EH (cell line): ENCODE measurements around the gene SRRM4.
A peak's percentile ranks its signal among the peaks of the same experiment; 100 is the strongest.

Experiments used
- DNase-seq: peaks from one replicate; pipeline ENCODE4 v3.0.0-alpha.2; 2015; ENCODE audit warnings: low read depth

SRRM4 gene

DNA sequence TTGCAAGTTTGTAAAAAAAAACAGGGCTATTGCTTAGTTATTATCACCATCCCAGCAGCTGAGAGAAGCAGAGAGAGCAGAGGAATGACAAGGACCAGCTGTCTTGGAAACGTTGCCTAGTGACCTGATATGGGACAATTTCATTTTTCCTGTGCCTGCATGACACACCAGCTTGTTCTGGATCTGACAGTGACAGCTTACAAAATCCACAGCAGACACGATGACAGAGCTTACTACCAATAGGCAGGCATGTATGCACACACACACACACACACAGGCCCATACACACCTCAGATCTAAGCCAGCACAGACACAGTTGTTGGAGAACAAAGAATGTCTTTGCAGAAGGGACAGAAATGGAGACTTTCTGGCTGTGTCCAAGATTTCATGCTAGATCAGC, 222.8 kb downstream of the SRRM4 start:
- no peak for DNase-seq

DNA sequence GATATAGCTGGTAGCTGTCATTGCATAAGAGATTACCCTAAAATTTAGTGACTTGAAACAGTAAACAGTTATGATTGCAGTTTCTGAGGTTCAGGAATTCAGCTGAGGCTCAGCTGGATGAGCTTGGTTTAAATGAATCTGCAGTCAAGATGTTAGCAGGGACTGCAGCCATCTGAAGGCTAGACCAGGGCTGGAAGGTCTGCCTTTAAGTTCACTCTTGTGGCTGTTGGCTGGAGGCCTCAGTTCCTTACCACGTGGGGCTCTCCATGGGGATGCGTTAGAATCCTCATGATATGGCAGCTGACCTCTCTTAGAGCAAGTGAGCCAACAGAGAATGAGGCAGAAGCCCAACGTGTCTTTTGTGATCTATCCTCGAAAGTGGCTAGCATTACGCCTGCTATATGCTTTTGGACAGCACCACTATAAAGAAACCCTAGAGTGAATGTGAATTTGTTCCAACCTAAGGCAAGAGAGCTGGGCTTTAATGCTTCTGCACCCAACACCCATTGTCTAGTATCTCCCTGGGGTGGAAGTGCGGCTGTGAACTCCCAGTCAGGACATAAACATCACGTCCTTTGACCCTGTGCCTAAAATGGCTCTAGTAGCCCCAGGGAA, 223.4 kb downstream of the SRRM4 start:
- DNase-seq: no peak

DNA sequence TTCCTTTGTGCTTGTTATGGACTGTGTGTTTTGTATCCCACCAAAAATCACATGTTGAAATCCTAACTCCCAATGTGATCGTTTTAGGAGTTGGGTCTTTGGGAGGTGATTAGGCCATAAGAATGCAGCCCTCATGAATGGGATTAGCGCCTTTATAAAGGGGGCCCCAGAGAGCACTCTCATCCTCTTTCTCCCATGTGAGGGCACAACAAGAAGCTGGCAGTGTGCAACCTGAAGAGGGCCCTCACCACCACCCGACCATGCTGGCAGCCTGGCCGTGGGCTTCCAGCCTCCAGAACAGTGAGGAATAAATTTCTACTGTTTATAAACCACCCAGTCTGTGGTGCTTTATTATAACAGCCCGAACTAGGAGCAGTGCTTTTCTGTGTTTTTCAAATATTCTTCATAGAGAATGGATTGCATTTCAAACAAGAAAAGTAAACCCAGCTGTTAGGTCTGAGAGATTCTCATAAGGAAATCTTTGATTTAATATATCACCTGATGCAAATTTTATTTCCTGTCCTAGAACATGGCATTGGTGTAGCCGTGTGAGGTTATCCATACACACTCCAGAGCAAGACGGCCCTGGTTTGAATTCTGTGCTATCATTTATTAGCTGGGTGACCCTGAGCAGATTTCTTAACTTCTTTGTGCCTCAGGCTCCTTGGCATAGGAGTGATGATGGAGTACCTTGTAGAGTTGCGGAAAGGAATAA, 225.2 kb downstream of the SRRM4 start:
- DNase-seq: no peak

DNA sequence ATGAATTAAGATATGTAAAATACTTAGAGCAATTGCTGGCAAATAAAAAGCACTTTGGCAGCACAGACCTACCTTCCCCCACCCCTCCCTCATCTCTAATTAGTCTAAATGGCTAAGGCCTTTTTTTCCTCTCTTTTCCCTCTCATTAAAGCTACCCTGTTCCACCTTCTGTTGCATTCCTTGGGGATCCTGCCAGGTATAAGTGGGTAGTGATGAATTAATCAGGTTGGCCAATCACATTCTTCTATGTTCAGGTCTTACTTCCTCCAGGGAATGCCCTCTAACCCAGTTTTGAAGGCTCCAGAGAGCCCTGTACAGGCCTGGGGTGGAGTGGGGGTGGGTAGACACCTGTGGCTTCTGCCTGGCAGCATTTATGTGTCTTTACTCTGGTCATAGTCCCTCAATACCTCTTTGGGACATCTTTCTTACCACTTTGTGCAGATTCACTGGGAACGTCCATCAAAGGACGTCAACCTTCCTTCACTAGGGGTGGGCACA, 225.8 kb downstream of the SRRM4 start:
- no peak for DNase-seq

DNA sequence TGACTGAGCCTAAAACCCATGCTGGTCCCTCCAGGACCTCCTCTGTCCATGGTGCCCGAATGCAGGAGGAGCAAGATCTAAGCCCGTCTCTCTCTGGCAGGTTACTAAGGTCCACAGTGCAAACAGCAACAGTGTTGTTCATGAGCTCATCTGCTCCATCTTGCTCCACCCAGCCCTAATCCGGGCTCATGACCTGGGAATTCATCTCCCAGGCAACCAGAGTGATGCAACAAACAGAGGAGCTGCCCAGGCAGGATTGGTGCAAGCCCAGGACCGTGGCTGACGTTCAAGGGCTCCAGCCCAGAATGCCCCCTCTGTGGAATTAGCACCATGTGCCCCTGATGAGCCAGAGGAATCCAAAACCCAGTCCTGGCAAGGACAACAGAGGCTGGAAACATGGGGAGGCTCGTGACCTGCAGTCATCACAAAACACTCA, 227.3 kb downstream of the SRRM4 start:
- peak; percentile 33 for DNase-seq

DNA sequence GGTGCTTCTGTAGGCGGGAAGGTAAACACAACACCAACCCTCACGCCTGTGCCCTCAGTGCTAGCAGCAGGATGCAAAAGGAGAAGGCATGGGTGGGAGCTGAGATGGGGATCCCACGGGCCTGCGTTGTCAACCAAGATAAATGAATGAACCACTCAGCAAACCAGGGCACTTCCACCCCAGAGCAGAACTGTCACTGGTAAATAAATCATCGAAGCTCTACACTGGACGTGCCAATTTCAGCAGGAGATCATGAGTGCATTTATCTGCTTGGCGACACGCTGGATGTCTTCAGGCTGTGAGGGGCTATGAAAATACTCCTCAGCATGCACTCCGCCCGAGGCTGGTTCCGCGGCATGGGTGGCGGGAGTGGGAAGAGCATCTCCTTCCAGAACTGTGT, 230.5 kb downstream of the SRRM4 start:
- no peak for DNase-seq
